Measurements from ENCODE around the gene MVB12B. TPM values are rescaled to one million over a fixed set of nuclear protein-coding genes. Genes with fewer than 3 reads are reported as not detected.

The MVB12B gene
- total RNA-seq, 1 experiment from 2014 or later: 10.9 TPM

GRCh38 chr9:126319671-126320070 lies 7.0 kb upstream of the MVB12B start:
- ATAC-seq: no peak
- Histone ChIP-seq H3K36me3 (ENCODE audit: control insufficient read depth in 1 of 2, insufficient read depth in 2 of 2, low read length in 2 of 2) (no peaks in the 10 kb centered on the region), H3K4me1 (ENCODE audit: control insufficient read depth in 1 of 2, insufficient read depth in 2 of 2, low read length in 2 of 2) (no peaks in the 10 kb centered on the region), H3K9ac (ENCODE audit: low read length) (no peak overlapping the region), H3K4me3 (replicated peaks in 1 of 2; ENCODE audit: low read depth in 1 of 2, low read length in 2 of 2) (no peak overlapping the region), H3K27me3 (ENCODE audit: insufficient read depth, low read length) (no peaks in the 10 kb centered on the region), H3K27ac (ENCODE audit: low read depth, low read length) (no peak overlapping the region), H2AFZ (ENCODE audit: low read depth, low read length, poor library complexity, severe bottlenecking) (no peak overlapping the region), H3K79me2 (ENCODE audit: insufficient read depth, low read length) (no peaks in the 10 kb centered on the region), H3K9me3 (ENCODE audit: control insufficient read depth in 1 of 2, insufficient read depth in 1 of 2, low read depth in 1 of 2, low read length in 2 of 2) (0 out of 4 replicates have a peak, but pooled peaks cover 0 to 5% of the 10 kb centered on the region in 2 experiments), H3K9me2 (ENCODE audit: insufficient read depth) (no peaks in the 10 kb centered on the region), H4K20me1 (ENCODE audit: insufficient read depth) (no peaks in the 10 kb centered on the region), H3K4me2 (ENCODE audit: low read length) (no peak overlapping the region)
- RAD21 ChIA-PET (ENCODE audit: low non-redundant PET in 1 of 2, low total read pairs in 2 of 2, uncharacterized antibody in 2 of 2, unreplicated experiment in 2 of 2): no interaction called here
- no peak for TF ChIP-seq EZH2 (IDR thresholded peaks at IDR 0.05)
- TF ChIP-seq TCF7L2 (IDR thresholded peaks at IDR 0.05; ENCODE audit: borderline replicate concordance, extremely low read depth, insufficient read depth, insufficient read length): no peak
- TF ChIP-seq POLR2AphosphoS5 (IDR thresholded peaks at IDR 0.05; ENCODE audit: low read depth, low read length): no peak
- no peak for TF ChIP-seq SP1 (IDR thresholded peaks at IDR 0.05; ENCODE audit: low read depth)
- no peak for TF ChIP-seq EGR1 (IDR thresholded peaks at IDR 0.05; ENCODE audit: low read depth)
- no peak for TF ChIP-seq CEBPB (IDR thresholded peaks at IDR 0.05; ENCODE audit: low read depth)
- no peak for TF ChIP-seq MAX (IDR thresholded peaks at IDR 0.05)
- TF ChIP-seq ATF3 (IDR thresholded peaks at IDR 0.05): no peak
- no peak for TF ChIP-seq EZH2phosphoT487 (IDR thresholded peaks at IDR 0.05; ENCODE audit: borderline replicate concordance)
- TF ChIP-seq YY1 (IDR thresholded peaks at IDR 0.05; ENCODE audit: extremely low read depth, insufficient replicate concordance, low read depth, low read length): no peak
- no peak for TF ChIP-seq CTCF (IDR thresholded peaks at IDR 0.05 in 2 of 3, conservative IDR thresholded peaks at IDR 0.05 in 1 of 3; ENCODE audit: borderline replicate concordance in 1 of 3, insufficient read depth in 1 of 3, low read depth in 2 of 3, low read length in 2 of 3)
- no peak for TF ChIP-seq JUND (IDR thresholded peaks at IDR 0.05)
- TF ChIP-seq ZBTB33 (IDR thresholded peaks at IDR 0.05; ENCODE audit: extremely low read depth, insufficient replicate concordance, low read length): no peak
- TF ChIP-seq REST (IDR thresholded peaks at IDR 0.05; ENCODE audit: low read depth): no peak
- no peak for DNase-seq (ENCODE audit: low read depth, low spot score)
- POLR2A ChIA-PET: no interaction called here
- BruUV-seq (replicated peaks): no TSS peak
- CTCF ChIA-PET: no interaction called here
- intact Hi-C loops (cut with micrococcal nuclease): loop anchor here (5.0 kb wide), 1 partner anchor 78 kb away; no protein-coding TSS in a partner anchor

Measured in HCT116 (cell line).